ENCODE data around the gene C6orf136. TPM values are rescaled to one million over a fixed set of nuclear protein-coding genes. Genes with fewer than 3 reads are reported as not detected.
"Not testable (repeated sequence)": the region's sequence is repeated elsewhere in the genome, so short reads cannot be mapped to it uniquely, and the experiment has no call there.

C6orf136 gene
- total and polyA plus RNA-seq, 9 of the 15 experiments (the other 6 are each of a cell fraction or from before 2014, with no cell fraction given), result 14.1 to 63.1 (median 18.4) TPM

DNA sequence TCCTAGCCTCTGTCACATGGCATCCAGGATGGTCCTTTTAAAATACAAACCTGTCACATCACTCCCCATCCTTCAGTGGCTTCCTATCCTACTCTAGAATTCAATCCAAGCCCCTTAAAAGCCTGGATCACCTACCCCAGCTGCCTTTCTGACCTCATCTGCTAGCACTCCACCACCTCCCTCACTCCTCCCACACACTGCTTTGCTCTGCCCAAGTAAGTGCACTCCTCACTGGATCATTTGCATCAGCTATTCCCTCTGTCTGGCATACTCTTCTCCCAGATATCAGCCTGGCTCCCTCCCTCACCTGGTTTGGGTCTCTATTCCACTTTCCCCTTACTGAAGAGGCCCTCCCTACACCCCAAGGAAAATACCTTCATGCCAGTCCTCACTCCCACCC, 10.5 kb downstream of the C6orf136 start (continued):
- TF ChIP-seq, protein P1, sequence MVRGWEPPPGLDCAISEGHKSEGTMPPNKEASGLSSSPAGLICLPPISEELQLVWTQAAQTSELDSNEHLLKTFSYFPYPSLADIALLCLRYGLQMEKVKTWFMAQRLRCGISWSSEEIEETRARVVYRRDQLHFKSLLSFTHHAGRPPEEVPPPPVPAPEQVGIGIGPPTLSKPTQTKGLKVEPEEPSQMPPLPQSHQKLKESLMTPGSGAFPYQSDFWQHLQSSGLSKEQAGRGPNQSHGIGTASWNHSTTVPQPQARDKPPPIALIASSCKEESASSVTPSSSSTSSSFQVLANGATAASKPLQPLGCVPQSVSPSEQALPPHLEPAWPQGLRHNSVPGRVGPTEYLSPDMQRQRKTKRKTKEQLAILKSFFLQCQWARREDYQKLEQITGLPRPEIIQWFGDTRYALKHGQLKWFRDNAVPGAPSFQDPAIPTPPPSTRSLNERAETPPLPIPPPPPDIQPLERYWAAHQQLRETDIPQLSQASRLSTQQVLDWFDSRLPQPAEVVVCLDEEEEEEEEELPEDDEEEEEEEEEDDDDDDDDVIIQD (CRISPR knock-in tag; IDR thresholded peaks at IDR 0.05), result no peak
- TF ChIP-seq HLTF (IDR thresholded peaks at IDR 0.05) (no peak), CBFA2T3 (IDR thresholded peaks at IDR 0.05) (no peak)

DNA sequence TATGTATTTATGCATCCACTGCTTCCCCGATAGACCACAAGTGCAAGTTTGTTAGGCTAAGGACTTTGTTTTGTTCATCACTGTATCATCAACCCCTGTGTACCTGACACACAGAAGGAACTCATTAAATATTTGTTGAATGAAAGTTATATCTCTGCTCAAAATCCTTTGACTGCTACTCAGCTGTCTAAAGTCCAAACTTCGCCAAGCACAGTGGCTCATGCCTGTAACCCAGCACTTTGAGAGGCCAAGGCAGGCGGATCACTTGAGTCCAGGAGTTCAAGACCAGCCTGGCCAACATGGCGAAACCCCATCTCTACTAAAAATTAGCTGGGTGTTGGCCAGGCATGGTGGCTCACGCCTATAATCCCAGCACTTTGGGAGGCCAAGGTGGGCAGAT, 11.0 kb downstream of the C6orf136 start:
- DNase-seq (ENCODE audit: extremely low read depth in 1 of 4, low spot score in 3 of 4); H3K4me1 ChIP-seq (replicated peaks in 1 of 2; ENCODE audit: control insufficient read depth in 2 of 2, insufficient read depth in 2 of 2, low read length in 2 of 2); H3K9me3 ChIP-seq (replicated peaks; ENCODE audit: control insufficient read depth, insufficient read depth, low read depth, low read length); H3K4me3 ChIP-seq; FAIRE-seq; H3K79me2 ChIP-seq (ENCODE audit: control insufficient read depth, insufficient read depth, low read length); H3K27me3 ChIP-seq (ENCODE audit: control insufficient read depth in 2 of 2, insufficient read depth in 2 of 2, low read length in 2 of 2); H3K4me2 ChIP-seq (ENCODE audit: insufficient read depth, low read length); H3K27ac ChIP-seq (ENCODE audit: extremely low read depth, low read depth, low read length); H2AFZ ChIP-seq (ENCODE audit: low read depth, low read length); H3K9me1 ChIP-seq (ENCODE audit: control insufficient read depth, insufficient read depth, low read length); in situ Hi-C loops (cut with MboI); intact Hi-C loops (cut with micrococcal nuclease); H3K9ac ChIP-seq (ENCODE audit: insufficient read depth in 1 of 2, low read depth in 2 of 2, low read length in 2 of 2); ATAC-seq; BruUV-seq (replicated peaks); H4K20me1 ChIP-seq (replicated peaks; ENCODE audit: control insufficient read depth, insufficient read depth, low read length): not testable (repeated sequence)
- WGBS (ENCODE audit: insufficient coverage, low coverage, missing lambda C conversion rate), result 72% methylated on average over 5 of the region's 5 CpGs
- ChIA-PET CTCF (ENCODE audit: low intra/inter-chr PET ratio) (interaction anchor here (0.6 kb wide), 1 partner anchor 54 kb away, joined by 3 read pairs; no protein-coding TSS in a partner anchor), POLR2A (interaction anchor here (1.2 to 2.5 kb wide), 4 partner anchors 10 to 43 kb away, joined by 4 to 9 read pairs (median 6); partner anchors contain the start of gene C6orf136)
- peaks cover 87% of the 10 kb centered on the region for H3K36me3 ChIP-seq (ENCODE audit: control insufficient read depth, insufficient read depth, low read length)

All from K562 (cell line).